Lower leg skin (tissue), 4 donors: ENCODE data around the gene CADPS2. TPM values are rescaled to one million over a fixed set of nuclear protein-coding genes. Genes with fewer than 3 reads are reported as not detected.

ENCODE experiments used
- DNase-seq, 2 donors: peaks; one replicate each; pipeline ENCODE4 v3.0.0-alpha.2; 2019; ENCODE audit warnings: low spot score in 2 of 2
- H3K4me3 ChIP-seq: fragments of 200-600 bp; sonication (generic); 2 replicates; pipeline ENCODE4 v1.5.1; 2017; ENCODE audit warnings: mild to moderate bottlenecking, low read depth; ENCODE audit not compliant: poor library complexity, severe bottlenecking
- POLR2A ChIP-seq, 2 donors: fragments of 450-650 bp; IDR thresholded peaks; one replicate each; pipeline ENCODE4 v1.6.1; 2016 to 2017; ENCODE audit warnings: antibody characterized with exemption in 2 of 2, mild to moderate bottlenecking in 1 of 2, moderate library complexity in 1 of 2
- WGBS, 2 donors: methylation state at CpG; one replicate each; pipeline ENCODE4 v1.1.5; 2018; 5-methylcytosine and 5-hydroxymethylcytosine counted together
- intact Hi-C: fragments of 100-400 bp; cut with DNase I; formaldehyde crosslinking; loops from one replicate; pipeline ENCODE4 v1.15.0; 2023; ENCODE audit warnings: low total_unique reads
- total RNA-seq, 4 donors: library from RNA; depleted of rRNA; stranded (reverse); fragments of >200 nt; gene quantifications; one replicate each; pipeline ENCODE4 v1.1.0, GENCODE V29; 2016
- TF ChIP-seq, protein P1 (sequence below), 3 donors: fragments of 450-650 bp; IDR thresholded peaks; one replicate each; pipeline ENCODE4 v1.5.1; 2016; ENCODE audit warnings: antibody characterized with exemption in 3 of 3, mild to moderate bottlenecking in 3 of 3, moderate library complexity in 2 of 3

CADPS2 gene
- total RNA-seq, 4 donors from 2014 or later: 4.1 to 11.6 (median 6.5) TPM

DNA sequence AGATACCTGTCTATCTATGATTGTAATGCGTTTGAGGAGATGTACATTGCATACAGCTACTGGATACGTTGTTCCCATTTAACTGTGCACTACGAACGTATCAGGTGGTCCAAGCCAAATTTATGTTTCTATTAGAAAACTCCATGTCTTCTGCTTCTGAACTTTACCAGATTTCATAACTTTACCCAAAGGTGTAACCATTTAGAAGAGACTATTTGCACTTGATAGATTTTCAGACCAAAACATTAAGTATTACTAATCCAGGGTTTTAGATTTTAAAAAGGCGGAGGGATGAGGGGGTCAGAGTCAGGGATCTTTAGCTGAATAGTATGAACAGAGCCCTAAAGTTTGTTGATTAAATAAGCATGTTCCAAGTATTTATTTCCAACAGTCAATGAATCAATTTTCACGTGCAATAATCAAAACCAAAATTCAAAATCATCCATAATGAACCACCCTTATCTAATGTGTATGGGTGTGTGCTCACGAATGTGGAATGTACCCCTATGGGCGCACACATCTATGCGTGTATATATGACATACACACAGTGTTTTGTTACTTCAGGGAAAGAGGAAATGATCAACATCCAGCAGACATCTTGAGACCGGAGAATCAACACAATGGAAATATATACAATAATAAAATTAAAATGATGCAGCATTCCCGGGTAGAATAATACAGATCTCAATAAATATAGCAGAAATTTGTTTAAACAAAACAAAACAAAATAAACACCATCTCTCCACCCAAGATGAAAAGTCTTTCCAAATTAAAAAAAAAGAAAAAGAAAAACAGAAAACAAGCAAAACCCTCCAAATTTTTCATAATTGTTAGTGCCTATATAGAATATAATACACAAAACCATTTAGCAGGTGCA lies 585.1 kb downstream of the CADPS2 start:
- TF ChIP-seq POLR2A (IDR thresholded peaks at IDR 0.05): no peak
- TF ChIP-seq, protein P1, sequence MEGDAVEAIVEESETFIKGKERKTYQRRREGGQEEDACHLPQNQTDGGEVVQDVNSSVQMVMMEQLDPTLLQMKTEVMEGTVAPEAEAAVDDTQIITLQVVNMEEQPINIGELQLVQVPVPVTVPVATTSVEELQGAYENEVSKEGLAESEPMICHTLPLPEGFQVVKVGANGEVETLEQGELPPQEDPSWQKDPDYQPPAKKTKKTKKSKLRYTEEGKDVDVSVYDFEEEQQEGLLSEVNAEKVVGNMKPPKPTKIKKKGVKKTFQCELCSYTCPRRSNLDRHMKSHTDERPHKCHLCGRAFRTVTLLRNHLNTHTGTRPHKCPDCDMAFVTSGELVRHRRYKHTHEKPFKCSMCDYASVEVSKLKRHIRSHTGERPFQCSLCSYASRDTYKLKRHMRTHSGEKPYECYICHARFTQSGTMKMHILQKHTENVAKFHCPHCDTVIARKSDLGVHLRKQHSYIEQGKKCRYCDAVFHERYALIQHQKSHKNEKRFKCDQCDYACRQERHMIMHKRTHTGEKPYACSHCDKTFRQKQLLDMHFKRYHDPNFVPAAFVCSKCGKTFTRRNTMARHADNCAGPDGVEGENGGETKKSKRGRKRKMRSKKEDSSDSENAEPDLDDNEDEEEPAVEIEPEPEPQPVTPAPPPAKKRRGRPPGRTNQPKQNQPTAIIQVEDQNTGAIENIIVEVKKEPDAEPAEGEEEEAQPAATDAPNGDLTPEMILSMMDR (IDR thresholded peaks at IDR 0.05): no peak
- intact Hi-C loops: no loop called here
- DNase-seq: no peak
- no peak overlapping the region for H3K4me3 ChIP-seq
- WGBS, 2 donors: 19 to 22% methylated on average over 11 of the region's 11 CpGs

DNA sequence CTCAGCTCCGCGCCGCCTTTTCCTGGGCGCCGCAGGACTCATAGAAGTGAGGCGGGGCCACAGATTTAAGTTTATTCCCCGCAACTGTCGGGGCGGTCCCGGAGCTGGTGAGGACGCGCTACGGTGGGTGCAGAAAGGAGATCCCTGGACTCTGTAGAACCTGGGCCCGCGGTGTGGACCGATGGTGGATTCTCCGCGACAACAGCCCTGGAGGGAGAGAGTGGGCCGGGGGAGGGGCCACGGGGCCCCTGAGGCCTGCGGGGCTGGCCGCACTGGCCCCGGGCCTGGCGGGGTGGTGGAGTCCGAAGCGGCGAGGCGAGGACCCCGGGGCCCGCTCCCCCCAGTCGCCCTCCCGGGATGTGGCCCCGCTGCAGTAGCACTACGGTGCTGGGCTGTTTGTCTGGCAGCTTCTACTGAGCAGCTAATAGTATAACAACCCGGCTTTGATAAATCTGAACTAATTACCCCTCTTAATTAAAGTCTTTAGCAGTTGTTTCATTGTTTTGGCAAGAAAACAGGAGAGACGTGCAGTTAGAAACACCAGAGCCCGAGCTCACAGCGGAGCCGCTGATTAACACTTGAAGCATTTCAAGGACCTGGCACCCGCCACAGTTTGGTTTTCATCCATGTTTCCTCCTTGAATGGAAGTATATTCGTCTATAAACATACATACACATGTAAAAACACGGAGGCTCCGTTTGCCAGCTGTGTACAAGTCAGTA lies 585.9 kb downstream of the CADPS2 start:
- no peak overlapping the region for H3K4me3 ChIP-seq
- no peak for DNase-seq
- intact Hi-C loops: no loop called here
- TF ChIP-seq, protein P1 (IDR thresholded peaks at IDR 0.05): no peak
- no peak for TF ChIP-seq POLR2A (IDR thresholded peaks at IDR 0.05)
- whole genome bisulfite sequencing, 2 donors: 4 to 6% methylated on average over 22 to 43 of the region's 43 CpGs

DNA sequence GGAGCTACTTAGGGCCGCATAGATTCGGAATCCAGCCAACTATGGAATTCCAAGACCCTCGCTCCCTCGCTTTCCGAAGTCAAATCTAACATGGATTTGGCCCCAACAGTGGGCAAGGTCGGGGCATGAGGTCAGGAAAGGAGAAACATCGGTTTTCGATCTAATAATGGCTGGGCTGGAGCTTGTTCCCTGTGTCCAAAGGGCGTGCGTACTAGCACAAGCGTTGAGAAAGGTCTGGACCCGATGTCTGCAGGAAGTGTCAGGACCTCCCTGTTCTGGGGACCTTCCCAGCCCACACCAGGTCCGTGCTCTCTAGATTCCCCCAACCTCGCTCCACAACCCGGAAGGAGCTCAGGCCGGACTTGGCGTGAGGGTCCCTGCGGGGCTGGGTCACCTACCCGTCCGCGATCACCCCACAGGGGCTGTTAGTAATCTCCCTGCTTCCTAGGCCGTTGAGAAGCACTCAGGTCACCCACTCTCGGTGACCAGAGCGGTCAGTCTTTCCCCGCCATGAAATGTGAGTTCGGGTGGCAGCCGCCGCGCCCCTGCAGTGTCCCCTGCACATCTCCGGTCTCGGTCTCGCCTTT lies 586.5 kb downstream of the CADPS2 start:
- 12 to 17% methylated on average over 22 to 32 of the region's 32 CpGs for WGBS, 2 donors
- intact Hi-C loops: no loop called here
- TF ChIP-seq, protein P1 (IDR thresholded peaks at IDR 0.05): no peak
- TF ChIP-seq POLR2A (IDR thresholded peaks at IDR 0.05): no peak
- DNase-seq: no peak
- H3K4me3 ChIP-seq: no peak overlapping the region

DNA sequence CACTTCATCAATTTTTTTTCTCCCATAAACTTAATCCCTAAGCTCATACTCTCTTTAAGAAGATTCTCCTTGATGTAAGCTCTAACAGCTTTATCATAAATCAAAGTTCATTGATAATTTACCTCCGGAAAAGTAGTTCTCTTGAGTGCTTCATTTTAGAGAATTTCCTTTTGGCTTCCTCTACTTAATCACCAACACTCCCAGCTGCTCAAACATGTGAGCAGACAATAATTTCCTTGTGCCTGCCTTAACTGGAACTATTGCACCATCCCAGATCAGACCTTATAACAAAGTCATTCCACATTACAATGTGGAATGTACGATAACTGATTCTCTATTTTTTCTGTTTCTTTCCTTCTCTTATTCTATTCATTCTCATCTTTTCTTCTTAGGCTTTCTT lies 587.6 kb downstream of the CADPS2 start:
- intact Hi-C loops: no loop called here
- 51% methylated on average over 2 of the region's 2 CpGs for WGBS, 2 donors
- H3K4me3 ChIP-seq: no peak overlapping the region
- DNase-seq: no peak
- TF ChIP-seq POLR2A (IDR thresholded peaks at IDR 0.05): no peak

DNA sequence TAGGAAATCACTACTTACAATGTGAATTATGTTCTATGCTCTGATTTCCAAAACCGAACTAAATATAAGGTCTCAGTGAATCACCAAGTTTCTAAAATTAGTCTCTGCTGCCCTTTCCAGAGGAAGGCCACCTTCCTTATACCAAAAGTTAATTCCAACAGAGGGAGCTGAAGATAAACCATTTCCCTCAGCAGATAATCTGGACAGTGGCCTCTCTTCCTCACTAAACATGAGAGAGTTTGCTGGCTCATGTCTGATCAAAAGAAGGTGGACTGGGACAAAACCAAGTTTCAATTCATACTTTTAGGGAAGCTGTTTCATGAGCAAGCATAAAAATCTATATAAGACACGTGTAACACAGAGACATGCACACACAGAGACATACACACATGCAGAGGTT lies 588.1 kb downstream of the CADPS2 start:
- intact Hi-C loops: no loop called here
- WGBS, 2 donors: 47 to 48% methylated on average over 2 of the region's 2 CpGs

More for the DNA sequence above, 588.1 kb downstream of the CADPS2 start:
- H3K4me3 ChIP-seq: no peak overlapping the region
- TF ChIP-seq, protein P1 (IDR thresholded peaks at IDR 0.05): no peak
- TF ChIP-seq POLR2A (IDR thresholded peaks at IDR 0.05): no peak
- no peak for DNase-seq
